ENCODE results near the gene KIF14.

Gene KIF14

DNA sequence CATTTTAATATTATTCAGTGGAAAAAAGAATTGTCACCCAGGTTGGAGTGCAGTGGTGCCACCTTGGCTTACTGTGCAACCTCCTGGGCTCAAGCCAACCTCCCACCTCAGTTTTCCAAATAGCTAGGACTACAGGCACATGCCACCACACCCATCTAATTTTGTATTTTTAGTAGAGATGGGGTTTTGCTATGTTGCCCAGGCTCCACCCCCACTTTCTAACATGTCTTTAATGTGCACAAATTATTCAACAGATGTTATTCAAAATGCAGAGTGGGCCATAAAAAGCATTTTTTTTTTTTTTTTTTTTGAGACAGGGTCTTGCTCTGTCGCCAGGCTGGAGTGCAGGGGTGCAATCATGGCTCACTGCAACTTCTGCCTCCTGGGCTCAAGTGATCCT lies 31.8 kb upstream of the KIF14 start:
- Mint-ChIP-seq H3K27me3 (ENCODE audit: low read depth) (no peaks in the 10 kb centered on the region), H3K9me3 (no peaks in the 10 kb centered on the region), H3K36me3 (ENCODE audit: low read depth) (peaks cover 54% of the 10 kb centered on the region), H3K4me3 (no peak overlapping the region), H3K4me1 (no peaks in the 10 kb centered on the region), H3K27ac (no peak overlapping the region)
- TF ChIP-seq, protein P1, sequence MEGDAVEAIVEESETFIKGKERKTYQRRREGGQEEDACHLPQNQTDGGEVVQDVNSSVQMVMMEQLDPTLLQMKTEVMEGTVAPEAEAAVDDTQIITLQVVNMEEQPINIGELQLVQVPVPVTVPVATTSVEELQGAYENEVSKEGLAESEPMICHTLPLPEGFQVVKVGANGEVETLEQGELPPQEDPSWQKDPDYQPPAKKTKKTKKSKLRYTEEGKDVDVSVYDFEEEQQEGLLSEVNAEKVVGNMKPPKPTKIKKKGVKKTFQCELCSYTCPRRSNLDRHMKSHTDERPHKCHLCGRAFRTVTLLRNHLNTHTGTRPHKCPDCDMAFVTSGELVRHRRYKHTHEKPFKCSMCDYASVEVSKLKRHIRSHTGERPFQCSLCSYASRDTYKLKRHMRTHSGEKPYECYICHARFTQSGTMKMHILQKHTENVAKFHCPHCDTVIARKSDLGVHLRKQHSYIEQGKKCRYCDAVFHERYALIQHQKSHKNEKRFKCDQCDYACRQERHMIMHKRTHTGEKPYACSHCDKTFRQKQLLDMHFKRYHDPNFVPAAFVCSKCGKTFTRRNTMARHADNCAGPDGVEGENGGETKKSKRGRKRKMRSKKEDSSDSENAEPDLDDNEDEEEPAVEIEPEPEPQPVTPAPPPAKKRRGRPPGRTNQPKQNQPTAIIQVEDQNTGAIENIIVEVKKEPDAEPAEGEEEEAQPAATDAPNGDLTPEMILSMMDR (IDR thresholded peaks at IDR 0.05; ENCODE audit: unreplicated experiment in 3 of 3): no peak

DNA sequence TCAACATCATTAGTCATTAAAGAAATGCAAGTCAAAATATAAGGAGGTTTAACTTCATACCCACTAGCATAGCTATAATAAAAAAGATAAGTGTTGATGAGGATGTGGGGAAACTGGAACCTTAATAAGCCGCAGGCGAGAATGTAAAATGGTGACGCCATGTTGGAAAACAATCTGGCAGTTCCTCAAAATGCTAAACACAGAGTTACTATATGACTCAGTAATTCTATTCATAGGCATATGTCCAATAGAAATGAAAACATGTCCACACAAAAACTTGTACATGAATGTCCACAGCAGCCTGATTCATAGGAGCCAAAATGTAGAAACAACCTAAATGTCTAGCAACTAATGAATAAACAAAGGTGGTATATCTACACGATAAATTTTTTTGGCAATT lies 26.0 kb upstream of the KIF14 start:
- Mint-ChIP-seq H3K27me3 (ENCODE audit: low read depth) (no peaks in the 10 kb centered on the region), H3K4me1 (no peaks in the 10 kb centered on the region), H3K36me3 (ENCODE audit: low read depth) (peaks cover 46% of the 10 kb centered on the region), H3K9me3 (no peaks in the 10 kb centered on the region), H3K4me3 (no peak overlapping the region), H3K27ac (no peak overlapping the region)
- TF ChIP-seq, protein P1 (IDR thresholded peaks at IDR 0.05; ENCODE audit: unreplicated experiment in 3 of 3): no peak

DNA sequence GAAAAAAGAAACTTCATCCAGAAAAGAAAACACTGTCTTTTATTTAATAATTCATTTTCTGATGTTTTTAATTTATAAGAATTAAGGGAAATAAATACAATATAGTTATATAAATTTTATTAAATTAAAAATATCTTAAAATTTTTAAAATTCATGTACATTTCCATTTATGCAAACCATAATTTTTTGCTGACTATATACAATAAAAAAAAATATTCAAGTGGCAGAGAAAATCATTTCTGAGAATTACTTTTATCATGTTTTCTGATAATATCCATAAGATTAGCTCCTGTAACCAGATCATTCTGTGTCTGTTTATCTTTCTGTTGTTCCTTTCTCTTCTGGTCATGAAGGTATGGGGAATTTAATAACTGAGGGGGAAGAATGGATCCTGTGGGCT lies 23.5 kb upstream of the KIF14 start:
- no peaks in the 10 kb centered on the region for H3K9me3 Mint-ChIP-seq
- TF ChIP-seq, protein P1 (IDR thresholded peaks at IDR 0.05; ENCODE audit: unreplicated experiment in 3 of 3): no peak
- no peaks in the 10 kb centered on the region for H3K4me1 Mint-ChIP-seq
- no peak overlapping the region for H3K27ac Mint-ChIP-seq
- H3K4me3 Mint-ChIP-seq: no peak overlapping the region
- H3K36me3 Mint-ChIP-seq (ENCODE audit: low read depth): peaks cover 51% of the 10 kb centered on the region
- no peaks in the 10 kb centered on the region for H3K27me3 Mint-ChIP-seq (ENCODE audit: low read depth)

DNA sequence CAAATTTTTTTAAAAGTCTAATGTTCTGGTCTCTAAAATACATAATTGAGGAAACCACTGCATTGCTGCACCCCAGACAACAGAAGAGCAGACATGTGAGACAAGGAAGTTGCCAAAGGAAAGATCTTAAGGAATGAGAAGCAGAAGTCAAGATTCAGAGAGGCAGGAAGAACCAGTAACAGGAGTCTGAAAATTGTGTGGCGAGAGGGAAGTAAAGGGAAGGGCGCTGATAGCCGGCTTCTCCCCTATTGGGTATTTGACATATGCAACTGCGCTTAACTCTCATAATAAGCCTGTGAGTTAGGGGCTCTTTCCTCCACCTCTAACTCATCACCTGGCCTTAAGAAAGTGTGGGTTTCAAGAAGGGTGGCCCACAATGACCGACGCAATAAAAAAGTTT lies 21.9 kb upstream of the KIF14 start:
- peaks cover 47% of the 10 kb centered on the region for H3K36me3 Mint-ChIP-seq (ENCODE audit: low read depth)
- TF ChIP-seq, protein P1 (IDR thresholded peaks at IDR 0.05; ENCODE audit: unreplicated experiment in 3 of 3): no peak

DNA sequence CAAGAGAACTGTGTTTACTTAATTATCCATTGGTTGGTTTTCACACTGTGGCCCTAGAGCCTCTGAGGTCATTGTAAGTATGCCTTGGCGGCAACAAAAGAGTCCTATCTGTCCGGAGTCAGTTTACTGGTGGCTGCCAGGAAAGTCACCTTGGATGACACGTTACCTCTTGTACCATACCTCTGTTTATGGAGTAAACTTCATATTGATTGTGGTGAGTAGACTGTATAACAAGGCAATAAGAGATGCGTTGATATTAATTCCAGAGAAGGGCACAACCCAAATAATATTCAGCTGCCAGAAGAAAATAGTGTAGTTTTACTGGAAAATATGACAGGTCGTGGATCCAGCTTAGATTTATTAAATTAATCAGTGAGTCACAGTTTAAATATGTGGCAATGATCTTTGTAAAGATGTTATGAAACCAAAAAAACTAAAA lies 20.4 kb upstream of the KIF14 start:
- no peak overlapping the region for H3K27ac Mint-ChIP-seq
- TF ChIP-seq, protein P1 (IDR thresholded peaks at IDR 0.05; ENCODE audit: unreplicated experiment in 3 of 3): no peak
- H3K9me3 Mint-ChIP-seq: no peaks in the 10 kb centered on the region
- no peaks in the 10 kb centered on the region for H3K4me1 Mint-ChIP-seq
- H3K27me3 Mint-ChIP-seq (ENCODE audit: low read depth): no peaks in the 10 kb centered on the region
- H3K4me3 Mint-ChIP-seq: no peak overlapping the region
- peaks cover 33% of the 10 kb centered on the region for H3K36me3 Mint-ChIP-seq (ENCODE audit: low read depth)

More for the DNA sequence above, 21.9 kb upstream of the KIF14 start:
- Mint-ChIP-seq H3K4me1 (no peaks in the 10 kb centered on the region), H3K27ac (no peak overlapping the region), H3K9me3 (no peaks in the 10 kb centered on the region), H3K27me3 (ENCODE audit: low read depth) (no peaks in the 10 kb centered on the region), H3K4me3 (no peak overlapping the region)

DNA sequence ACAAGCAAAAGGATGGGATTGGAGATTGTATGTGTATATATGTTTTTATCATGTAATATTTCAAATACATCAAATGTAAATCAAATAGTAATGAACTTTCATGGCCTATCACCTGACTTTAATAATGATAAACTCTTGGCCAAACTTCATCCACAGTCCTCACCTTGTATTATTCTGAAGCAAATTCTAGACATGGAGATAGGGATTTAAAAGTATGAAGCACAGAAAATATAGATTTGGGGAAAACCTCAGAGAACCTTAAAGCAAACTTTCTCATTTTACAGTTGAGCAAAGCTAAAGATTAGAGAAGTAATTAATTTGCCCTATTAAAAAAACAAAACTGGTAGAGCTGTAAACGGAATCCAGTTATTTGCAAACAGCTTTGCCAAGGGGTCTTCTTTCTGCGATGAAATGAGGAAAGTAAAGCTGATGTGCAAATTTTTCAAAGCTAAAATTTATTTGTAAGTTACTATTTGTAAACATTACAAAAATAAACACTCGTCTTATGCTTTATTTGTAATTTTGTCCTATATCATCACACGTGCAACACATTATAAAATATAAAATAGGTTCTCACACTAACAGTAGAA lies 19.9 kb upstream of the KIF14 start:
- H3K36me3 Mint-ChIP-seq (ENCODE audit: low read depth): peaks cover 28% of the 10 kb centered on the region
- no peak overlapping the region for H3K27ac Mint-ChIP-seq
- no peaks in the 10 kb centered on the region for H3K9me3 Mint-ChIP-seq
- H3K4me3 Mint-ChIP-seq: no peak overlapping the region
- TF ChIP-seq, protein P1 (IDR thresholded peaks at IDR 0.05; ENCODE audit: unreplicated experiment in 3 of 3): no peak
- H3K27me3 Mint-ChIP-seq (ENCODE audit: low read depth): no peaks in the 10 kb centered on the region
- H3K4me1 Mint-ChIP-seq: no peaks in the 10 kb centered on the region

All from nephron (organoid).